ENCODE measurements around the gene ORC2. TPM values are rescaled to one million over a fixed set of nuclear protein-coding genes. Genes with fewer than 3 reads are reported as not detected.

ORC2 gene
- total RNA-seq, 1 donor = 17.4 TPM

- H3K4me3 ChIP-seq (ENCODE audit: low read depth, low read length) = no peak overlapping the region
- no peak for TF ChIP-seq CTCF (IDR thresholded peaks at IDR 0.05; ENCODE audit: insufficient read depth, low read length)
- DNase-seq (ENCODE audit: low read depth) = peak; percentile 86
Observed at GRCh38 chr2:200944467-200945394, 18.7 kb downstream of the ORC2 start.

GRCh38 chr2:200943527-200944105, 19.8 kb downstream of the ORC2 start:
- H3K4me3 ChIP-seq (ENCODE audit: low read depth, low read length) = no peak overlapping the region
- DNase-seq (ENCODE audit: low read depth) = no peak
- no peak for TF ChIP-seq CTCF (IDR thresholded peaks at IDR 0.05; ENCODE audit: insufficient read depth, low read length)

GRCh38 chr2:200939832-200940231, 23.6 kb downstream of the ORC2 start:
- TF ChIP-seq CTCF (IDR thresholded peaks at IDR 0.05; ENCODE audit: insufficient read depth, low read length) = no peak
- DNase-seq (ENCODE audit: low read depth) = no peak
- no peak overlapping the region for H3K4me3 ChIP-seq (ENCODE audit: low read depth, low read length)

GRCh38 chr2:200930947-200931626, 32.4 kb downstream of the ORC2 start:
- TF ChIP-seq CTCF (IDR thresholded peaks at IDR 0.05; ENCODE audit: insufficient read depth, low read length) = no peak
- DNase-seq (ENCODE audit: low read depth) = peak; percentile 10
- H3K4me3 ChIP-seq (ENCODE audit: low read depth, low read length) = no peak overlapping the region

- H3K4me3 ChIP-seq (ENCODE audit: low read depth, low read length) = no peak overlapping the region
- no peak for TF ChIP-seq CTCF (IDR thresholded peaks at IDR 0.05; ENCODE audit: insufficient read depth, low read length)
- DNase-seq (ENCODE audit: low read depth) = no peak
Observed at GRCh38 chr2:200929334-200930249, 33.9 kb downstream of the ORC2 start.

- H3K4me3 ChIP-seq (ENCODE audit: low read depth, low read length) = no peak overlapping the region
- TF ChIP-seq CTCF (IDR thresholded peaks at IDR 0.05; ENCODE audit: insufficient read depth, low read length) = no peak
- no peak for DNase-seq (ENCODE audit: low read depth)
Observed at GRCh38 chr2:200922439-200922838, 41.0 kb downstream of the ORC2 start.
